Prostate gland (tissue), 2 donors: ENCODE measurements around the gene PAPOLG.

Experiments used
- POLR2A ChIP-seq: fragments of 450-650 bp; IDR thresholded peaks from one replicate; pipeline ENCODE4 v1.6.1; 2016; ENCODE audit warnings: antibody characterized with exemption, mild to moderate bottlenecking
- POLR2AphosphoS5 ChIP-seq: sonication (generic); formaldehyde crosslinking; IDR thresholded peaks from one replicate; pipeline ENCODE4 v1.6.1; 2017; ENCODE audit warnings: antibody characterized with exemption
- TF ChIP-seq, protein P1 (sequence below), 4 experiments: fragments of 200-600 bp in 2 of 4; fragments of 450-650 bp in 2 of 4; sonication (generic) in 2 of 4; IDR thresholded peaks; 1 replicate in 3 of 4; 2 replicates in 1 of 4; pipeline ENCODE4 v1.5.1; 2016 to 2019; ENCODE audit warnings: antibody characterized with exemption in 4 of 4, mild to moderate bottlenecking in 2 of 4, moderate library complexity in 2 of 4

DNA sequence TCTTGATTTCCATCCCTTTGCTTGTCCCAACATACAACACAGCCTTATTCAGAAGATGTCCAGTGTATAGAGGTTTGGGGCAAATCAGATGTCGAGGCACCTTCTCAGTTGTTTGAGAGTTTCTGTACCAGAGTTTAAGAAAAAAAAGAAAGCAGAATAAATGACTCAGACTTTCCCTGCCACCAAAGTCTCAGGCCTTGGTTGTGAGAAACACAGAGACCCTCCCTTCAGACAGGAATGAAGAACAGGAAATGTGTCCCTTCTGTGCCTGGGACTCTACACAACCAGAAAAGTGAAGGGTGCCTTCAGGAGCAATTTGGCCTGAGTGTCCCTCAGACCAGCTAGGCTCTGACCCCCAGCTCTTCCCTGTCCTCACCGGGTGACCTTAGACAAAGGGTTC lies 88.0 kb downstream of the PAPOLG start:
- TF ChIP-seq, protein P1, sequence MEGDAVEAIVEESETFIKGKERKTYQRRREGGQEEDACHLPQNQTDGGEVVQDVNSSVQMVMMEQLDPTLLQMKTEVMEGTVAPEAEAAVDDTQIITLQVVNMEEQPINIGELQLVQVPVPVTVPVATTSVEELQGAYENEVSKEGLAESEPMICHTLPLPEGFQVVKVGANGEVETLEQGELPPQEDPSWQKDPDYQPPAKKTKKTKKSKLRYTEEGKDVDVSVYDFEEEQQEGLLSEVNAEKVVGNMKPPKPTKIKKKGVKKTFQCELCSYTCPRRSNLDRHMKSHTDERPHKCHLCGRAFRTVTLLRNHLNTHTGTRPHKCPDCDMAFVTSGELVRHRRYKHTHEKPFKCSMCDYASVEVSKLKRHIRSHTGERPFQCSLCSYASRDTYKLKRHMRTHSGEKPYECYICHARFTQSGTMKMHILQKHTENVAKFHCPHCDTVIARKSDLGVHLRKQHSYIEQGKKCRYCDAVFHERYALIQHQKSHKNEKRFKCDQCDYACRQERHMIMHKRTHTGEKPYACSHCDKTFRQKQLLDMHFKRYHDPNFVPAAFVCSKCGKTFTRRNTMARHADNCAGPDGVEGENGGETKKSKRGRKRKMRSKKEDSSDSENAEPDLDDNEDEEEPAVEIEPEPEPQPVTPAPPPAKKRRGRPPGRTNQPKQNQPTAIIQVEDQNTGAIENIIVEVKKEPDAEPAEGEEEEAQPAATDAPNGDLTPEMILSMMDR (IDR thresholded peaks at IDR 0.05) = no peak
- no peak for TF ChIP-seq POLR2A
- no peak for TF ChIP-seq POLR2AphosphoS5
